ENCODE results near the gene PDE8B.

The PDE8B gene

DNA sequence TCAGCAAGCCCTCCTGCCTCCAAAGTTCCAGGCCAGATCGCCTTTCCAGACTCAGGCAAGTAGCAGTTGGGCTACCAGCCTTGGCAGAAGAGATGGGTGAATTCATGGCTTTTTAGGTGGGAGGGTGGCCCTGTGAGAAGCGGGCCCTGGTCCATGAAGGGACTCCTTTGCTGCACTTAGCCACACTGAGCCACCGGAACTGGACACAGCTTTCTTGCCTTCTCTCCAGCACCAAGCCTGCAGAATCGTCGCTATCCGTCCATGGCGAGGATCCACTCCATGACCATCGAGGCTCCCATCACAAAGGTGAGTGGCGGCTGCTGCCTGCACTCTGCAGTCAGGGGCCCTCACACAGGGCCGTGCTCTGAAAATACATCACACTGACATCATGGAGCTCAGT, 196.7 kb downstream of the PDE8B start:
- TF ChIP-seq, protein P1, sequence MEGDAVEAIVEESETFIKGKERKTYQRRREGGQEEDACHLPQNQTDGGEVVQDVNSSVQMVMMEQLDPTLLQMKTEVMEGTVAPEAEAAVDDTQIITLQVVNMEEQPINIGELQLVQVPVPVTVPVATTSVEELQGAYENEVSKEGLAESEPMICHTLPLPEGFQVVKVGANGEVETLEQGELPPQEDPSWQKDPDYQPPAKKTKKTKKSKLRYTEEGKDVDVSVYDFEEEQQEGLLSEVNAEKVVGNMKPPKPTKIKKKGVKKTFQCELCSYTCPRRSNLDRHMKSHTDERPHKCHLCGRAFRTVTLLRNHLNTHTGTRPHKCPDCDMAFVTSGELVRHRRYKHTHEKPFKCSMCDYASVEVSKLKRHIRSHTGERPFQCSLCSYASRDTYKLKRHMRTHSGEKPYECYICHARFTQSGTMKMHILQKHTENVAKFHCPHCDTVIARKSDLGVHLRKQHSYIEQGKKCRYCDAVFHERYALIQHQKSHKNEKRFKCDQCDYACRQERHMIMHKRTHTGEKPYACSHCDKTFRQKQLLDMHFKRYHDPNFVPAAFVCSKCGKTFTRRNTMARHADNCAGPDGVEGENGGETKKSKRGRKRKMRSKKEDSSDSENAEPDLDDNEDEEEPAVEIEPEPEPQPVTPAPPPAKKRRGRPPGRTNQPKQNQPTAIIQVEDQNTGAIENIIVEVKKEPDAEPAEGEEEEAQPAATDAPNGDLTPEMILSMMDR (IDR thresholded peaks at IDR 0.05; ENCODE audit: control insufficient read depth, extremely low read depth, insufficient read depth), result no peak
- no peak overlapping the region for H3K4me3 ChIP-seq (ENCODE audit: low read depth, low read length)
- DNase-seq (ENCODE audit: low read depth), result no peak

DNA sequence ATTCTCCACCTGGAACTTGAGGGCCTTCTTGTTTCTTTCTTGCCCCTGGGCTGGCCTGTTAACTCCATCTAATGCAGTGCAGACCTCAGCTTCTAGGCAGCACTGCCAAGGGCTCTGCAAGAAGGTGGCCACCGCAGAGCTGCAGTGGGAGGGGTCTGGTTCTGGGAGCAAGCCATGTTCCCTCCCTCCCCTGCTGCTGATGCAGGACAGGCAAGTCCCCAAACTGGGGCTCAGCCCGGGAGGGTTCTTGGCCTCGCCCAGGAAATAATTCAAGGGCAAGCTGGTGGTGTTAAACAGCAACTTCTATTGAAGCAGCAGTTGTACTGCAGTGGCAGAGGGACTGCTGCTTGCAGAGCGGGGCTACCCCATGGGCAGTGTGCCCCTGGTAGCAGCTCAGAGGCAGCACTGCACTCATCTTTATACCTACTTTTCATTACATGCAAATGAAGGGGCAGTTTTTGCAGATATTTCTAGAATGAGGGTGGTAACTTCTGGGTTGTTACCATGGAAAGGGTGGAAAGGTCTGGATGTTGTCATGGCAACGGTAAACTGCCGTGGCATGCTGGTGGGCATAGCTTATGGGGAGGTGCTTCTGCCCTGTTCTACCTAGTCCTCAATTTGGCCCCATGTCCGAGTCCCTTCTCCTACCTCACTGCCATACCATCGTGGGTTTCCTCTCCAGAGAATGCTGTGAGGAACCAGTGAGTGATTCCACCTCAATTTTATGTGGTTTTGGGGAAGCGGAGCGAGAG, 199.6 kb downstream of the PDE8B start:
- H3K4me3 ChIP-seq (ENCODE audit: low read depth, low read length), result no peak overlapping the region
- TF ChIP-seq, protein P1 (IDR thresholded peaks at IDR 0.05; ENCODE audit: control insufficient read depth, extremely low read depth, insufficient read depth), result no peak
- DNase-seq (ENCODE audit: low read depth), result no peak

DNA sequence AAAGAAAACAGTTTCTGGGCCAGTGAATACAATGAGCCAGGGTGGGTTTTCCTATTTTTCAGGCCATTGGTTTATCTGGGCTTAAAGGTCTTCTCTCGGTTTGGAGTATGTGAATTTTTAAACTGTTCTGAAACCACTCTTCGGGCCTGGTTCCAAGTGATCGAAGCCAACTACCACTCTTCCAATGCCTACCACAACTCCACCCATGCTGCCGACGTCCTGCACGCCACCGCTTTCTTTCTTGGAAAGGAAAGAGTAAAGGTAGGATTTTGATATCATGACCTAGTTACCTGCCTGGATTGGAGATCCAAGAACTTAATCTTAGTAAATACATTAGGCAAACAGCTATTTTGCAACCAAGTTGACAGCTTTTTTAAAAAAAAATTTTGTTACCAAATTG, 202.6 kb downstream of the PDE8B start:
- H3K4me3 ChIP-seq (ENCODE audit: low read depth, low read length), result no peak overlapping the region
- DNase-seq (ENCODE audit: low read depth), result no peak
- TF ChIP-seq, protein P1 (IDR thresholded peaks at IDR 0.05; ENCODE audit: control insufficient read depth, extremely low read depth, insufficient read depth), result no peak

DNA sequence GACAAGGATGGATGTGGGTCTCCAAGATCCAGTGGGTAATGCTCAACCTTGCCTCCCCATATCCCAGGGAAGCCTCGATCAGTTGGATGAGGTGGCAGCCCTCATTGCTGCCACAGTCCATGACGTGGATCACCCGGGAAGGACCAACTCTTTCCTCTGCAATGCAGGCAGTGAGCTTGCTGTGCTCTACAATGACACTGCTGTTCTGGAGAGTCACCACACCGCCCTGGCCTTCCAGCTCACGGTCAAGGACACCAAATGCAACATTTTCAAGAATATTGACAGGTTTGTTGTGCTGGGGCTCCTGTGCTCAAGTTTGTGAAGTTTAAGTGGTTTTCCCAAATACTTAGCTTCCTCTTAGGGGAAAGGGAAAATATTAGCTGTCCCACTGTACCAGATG, 207.7 kb downstream of the PDE8B start:
- no peak for DNase-seq (ENCODE audit: low read depth)
- H3K4me3 ChIP-seq (ENCODE audit: low read depth, low read length), result no peak overlapping the region
- TF ChIP-seq, protein P1 (IDR thresholded peaks at IDR 0.05; ENCODE audit: control insufficient read depth, extremely low read depth, insufficient read depth), result no peak

DNA sequence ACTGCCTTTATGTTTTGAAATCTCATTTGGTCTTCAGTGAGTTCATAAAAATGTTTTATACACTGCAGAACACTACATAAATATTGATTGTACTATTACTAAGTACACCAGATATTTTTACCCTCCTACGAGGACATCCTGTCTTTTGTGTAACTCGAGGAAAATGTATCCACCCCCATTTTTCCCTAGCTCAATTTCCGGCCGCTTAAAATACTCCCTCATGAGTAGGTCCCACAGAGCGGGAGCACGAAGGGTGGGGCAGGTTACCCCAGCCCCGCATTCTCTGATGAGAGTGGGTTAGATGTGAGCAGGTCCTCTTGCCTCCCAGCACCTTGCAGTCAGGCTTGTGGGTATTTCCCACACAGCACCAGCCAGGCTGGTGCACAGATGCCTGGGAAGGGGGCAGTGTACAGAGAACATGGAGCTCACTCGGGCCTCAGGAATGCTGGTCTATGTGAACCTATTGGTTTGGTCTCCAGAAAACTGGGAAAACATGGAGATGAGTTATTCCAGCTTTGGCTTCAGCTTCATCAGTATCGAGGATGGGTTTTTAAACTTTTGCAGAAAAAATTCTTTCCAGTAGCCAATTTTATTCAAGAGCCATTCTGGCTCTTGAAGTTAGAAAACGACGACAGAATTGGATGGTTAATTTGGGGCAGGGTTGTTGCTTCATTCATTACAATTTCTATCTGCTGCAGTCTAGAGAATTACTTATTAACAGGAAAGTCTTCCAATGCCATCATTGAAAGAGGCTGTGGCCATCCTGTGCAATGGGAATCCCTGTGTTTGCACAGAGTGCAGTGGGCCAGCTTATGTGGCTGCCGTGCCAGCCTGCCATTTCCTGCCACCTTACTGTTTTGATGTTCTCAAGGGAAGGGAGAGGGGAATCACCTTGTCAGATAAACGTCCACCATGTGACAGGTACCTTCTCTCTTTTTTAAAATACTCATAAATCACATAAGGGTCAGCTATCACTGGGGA, 208.4 kb downstream of the PDE8B start:
- no peak overlapping the region for H3K4me3 ChIP-seq (ENCODE audit: low read depth, low read length)
- TF ChIP-seq, protein P1 (IDR thresholded peaks at IDR 0.05; ENCODE audit: control insufficient read depth, extremely low read depth, insufficient read depth), result no peak
- no peak for DNase-seq (ENCODE audit: low read depth)

DNA sequence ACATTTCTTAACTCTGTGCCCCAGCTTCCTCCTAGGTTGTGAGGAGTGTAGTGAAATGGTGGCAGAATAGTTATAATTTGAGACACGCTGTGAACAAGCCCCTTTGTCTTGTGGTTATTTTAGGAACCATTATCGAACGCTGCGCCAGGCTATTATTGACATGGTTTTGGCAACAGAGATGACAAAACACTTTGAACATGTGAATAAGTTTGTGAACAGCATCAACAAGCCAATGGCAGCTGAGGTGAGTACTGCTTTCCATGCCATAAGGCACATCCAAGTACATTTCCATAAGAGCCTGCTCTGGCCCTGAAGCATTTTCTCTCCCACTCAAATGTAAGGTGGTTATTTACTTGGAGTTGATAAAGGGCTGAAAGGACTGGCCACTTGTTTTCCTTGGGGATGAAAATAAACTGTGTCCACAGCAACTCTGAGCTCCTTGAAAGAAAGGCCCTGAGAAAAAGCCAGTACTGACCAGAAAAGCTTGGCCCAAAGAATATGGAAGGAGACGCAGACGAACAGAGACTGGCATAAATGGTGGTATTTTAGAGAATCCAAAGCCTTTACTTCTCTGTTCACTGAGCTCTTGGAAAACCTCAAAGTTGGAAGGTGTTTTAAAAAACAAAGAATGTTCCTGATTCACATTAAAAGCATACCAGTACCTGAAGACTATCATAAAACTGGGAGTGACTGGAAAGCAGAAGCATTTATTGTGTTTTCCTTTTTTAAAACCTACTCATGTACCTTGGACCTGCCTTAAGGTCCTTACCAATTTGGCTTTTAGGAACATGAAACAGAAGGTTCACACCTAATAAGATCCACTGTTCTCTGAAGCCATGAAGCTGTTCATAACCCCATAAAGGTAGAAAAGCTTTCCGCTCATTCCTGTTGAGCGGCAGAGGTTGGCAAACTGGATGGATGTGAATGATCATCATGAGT, 209.4 kb downstream of the PDE8B start:
- no peak for DNase-seq (ENCODE audit: low read depth)
- no peak overlapping the region for H3K4me3 ChIP-seq (ENCODE audit: low read depth, low read length)
- TF ChIP-seq, protein P1 (IDR thresholded peaks at IDR 0.05; ENCODE audit: control insufficient read depth, extremely low read depth, insufficient read depth), result no peak

Data from LNCaP clone FGC (cell line).